22Rv1 (cell line): ENCODE measurements around the gene PHACTR1.

ENCODE experiments used
- H3K27ac ChIP-seq: fragments of 450-650 bp; 2 replicates; pipeline ENCODE4 v1.5.1; 2017
- CTCF ChIP-seq: fragments of 450-650 bp; IDR thresholded peaks from 2 replicates; pipeline ENCODE4 v1.5.1; 2017; ENCODE audit warnings: mild to moderate bottlenecking
- ZFX ChIP-seq: fragments of 450-650 bp; IDR thresholded peaks from 2 replicates; pipeline ENCODE4 v1.6.1; 2017; ENCODE audit warnings: antibody characterized with exemption, borderline replicate concordance

The PHACTR1 gene

DNA sequence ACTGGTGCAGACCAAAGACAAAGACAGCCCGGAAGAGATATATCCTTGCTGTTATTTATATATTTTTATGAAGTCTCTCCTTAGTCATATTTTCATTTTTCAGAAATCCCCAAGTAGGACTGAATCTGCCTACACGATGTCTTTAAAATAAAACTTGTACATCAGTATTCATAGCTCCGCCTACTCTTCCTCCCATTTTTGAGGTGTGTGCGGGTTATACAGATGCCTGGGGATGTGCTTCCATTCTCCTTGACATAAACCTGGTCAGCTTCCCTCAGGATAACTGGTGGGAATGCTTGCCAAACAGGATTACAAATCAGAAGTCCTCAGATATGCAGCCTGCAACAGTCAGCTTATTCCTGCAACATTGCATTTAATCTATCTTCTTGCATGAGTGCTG, 264.2 kb downstream of the PHACTR1 start:
- H3K27ac ChIP-seq = no peak overlapping the region
- TF ChIP-seq ZFX (no peak), CTCF (no peak)

DNA sequence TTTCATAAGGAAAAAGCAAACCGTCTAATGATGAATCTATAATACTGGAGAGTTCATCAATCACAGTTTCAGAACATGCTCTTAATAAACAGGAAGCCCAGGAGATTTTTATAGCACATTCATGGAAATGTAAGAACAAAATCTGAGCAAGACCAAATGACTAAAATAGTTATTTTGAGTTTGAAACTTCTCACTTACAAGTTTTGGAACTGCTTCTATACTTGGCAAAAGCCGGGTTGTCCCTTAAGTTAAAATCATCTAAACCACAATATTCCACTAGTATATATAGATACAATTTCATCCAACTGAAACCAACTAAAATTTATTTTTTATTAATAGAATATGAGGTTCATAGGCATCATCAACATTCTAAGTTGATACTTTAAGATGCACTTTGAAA, 268.2 kb downstream of the PHACTR1 start:
- TF ChIP-seq ZFX = no peak
- no peak for TF ChIP-seq CTCF

GRCh38 chr6:12987783-12988182, 271.2 kb downstream of the PHACTR1 start:
- no peak for TF ChIP-seq ZFX
- no peak for TF ChIP-seq CTCF
- H3K27ac ChIP-seq = no peak overlapping the region

More for the DNA sequence above, 268.2 kb downstream of the PHACTR1 start:
- H3K27ac ChIP-seq = no peak overlapping the region

DNA sequence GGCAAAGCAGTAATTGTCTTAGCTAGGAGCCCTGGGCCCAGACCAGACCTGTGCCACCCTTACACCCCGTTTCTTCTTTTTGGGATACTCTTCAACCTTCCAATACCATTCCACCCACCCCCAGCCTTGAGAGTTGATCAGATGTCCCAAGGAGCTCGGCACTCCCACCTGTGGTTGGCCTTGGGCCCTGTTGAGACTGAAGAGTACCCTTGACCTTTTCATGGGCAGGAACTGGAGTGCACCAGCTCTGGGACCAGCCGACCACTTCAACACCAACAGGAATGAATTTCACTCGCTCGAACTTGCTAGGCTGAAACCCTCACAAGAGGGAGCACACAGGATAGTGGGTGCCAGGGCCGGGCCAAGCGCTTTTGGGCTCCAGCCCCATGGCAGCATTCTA, 273.6 kb downstream of the PHACTR1 start:
- no peak overlapping the region for H3K27ac ChIP-seq
- no peak for TF ChIP-seq ZFX
- no peak for TF ChIP-seq CTCF

DNA sequence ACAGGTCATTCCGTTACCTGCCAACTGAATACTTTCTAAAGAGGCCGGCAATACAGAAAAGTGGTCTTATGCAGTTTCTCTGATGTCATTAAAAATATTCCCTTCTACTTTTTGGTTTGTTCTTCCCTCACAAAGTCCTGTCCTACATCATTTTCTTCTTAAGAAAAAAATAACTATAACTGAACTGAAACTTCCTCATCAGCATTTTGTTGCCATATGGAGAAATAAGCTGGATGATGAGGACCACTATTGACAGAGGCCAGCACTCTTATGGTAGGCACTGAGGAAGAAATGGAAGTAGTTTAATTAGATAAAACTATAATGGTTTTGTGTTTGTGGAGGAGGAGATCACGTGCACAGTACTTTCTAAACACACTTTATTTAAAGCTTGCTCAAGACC, 274.9 kb downstream of the PHACTR1 start:
- TF ChIP-seq CTCF (no peak), ZFX (no peak)

GRCh38 chr6:12992770-12993169, 276.2 kb downstream of the PHACTR1 start:
- no peak for TF ChIP-seq CTCF
- no peak for TF ChIP-seq ZFX
- no peak overlapping the region for H3K27ac ChIP-seq

More for the DNA sequence above, 274.9 kb downstream of the PHACTR1 start:
- no peak overlapping the region for H3K27ac ChIP-seq

- H3K27ac ChIP-seq = no peak overlapping the region
Observed at GRCh38 chr6:12993283-12993898, 276.8 kb downstream of the PHACTR1 start.

More at GRCh38 chr6:12993283-12993898, 276.8 kb downstream of the PHACTR1 start:
- no peak for TF ChIP-seq CTCF
- no peak for TF ChIP-seq ZFX
